ENCODE measurements around the gene TYROBP.
A peak's percentile ranks its signal among the peaks of the same experiment; 100 is the strongest.
"Not testable (repeated sequence)": the region's sequence is repeated elsewhere in the genome, so short reads cannot be mapped to it uniquely, and the experiment has no call there.

Gene TYROBP

GRCh38 chr19:35898499-35898809 lies 9.6 kb downstream of the TYROBP start:
- no peak for TF ChIP-seq CTCF (IDR thresholded peaks at IDR 0.05; ENCODE audit: borderline replicate concordance, insufficient read depth, low read depth, low read length)
- H3K4me3 ChIP-seq (ENCODE audit: low read depth, low read length) = peak overlapping the region; percentile 88

- peak overlapping the region; percentile 88 for H3K4me3 ChIP-seq (ENCODE audit: low read depth, low read length)
- no peak for TF ChIP-seq CTCF (IDR thresholded peaks at IDR 0.05; ENCODE audit: borderline replicate concordance, insufficient read depth, low read depth, low read length)
These were observed 10.2 kb downstream of the TYROBP start for GRCh38 chr19:35897706-35898451.

- no peak overlapping the region for H3K4me3 ChIP-seq (ENCODE audit: low read depth, low read length)
- TF ChIP-seq CTCF (IDR thresholded peaks at IDR 0.05; ENCODE audit: borderline replicate concordance, insufficient read depth, low read depth, low read length) = no peak
These were observed 11.5 kb downstream of the TYROBP start for GRCh38 chr19:35896643-35897040.

GRCh38 chr19:35895911-35896642 lies 12.0 kb downstream of the TYROBP start:
- no peak for TF ChIP-seq CTCF (IDR thresholded peaks at IDR 0.05; ENCODE audit: borderline replicate concordance, insufficient read depth, low read depth, low read length)

GRCh38 chr19:35894342-35894741 lies 13.8 kb downstream of the TYROBP start:
- no peak for TF ChIP-seq CTCF (IDR thresholded peaks at IDR 0.05; ENCODE audit: borderline replicate concordance, insufficient read depth, low read depth, low read length)
- no peak overlapping the region for H3K4me3 ChIP-seq (ENCODE audit: low read depth, low read length)

More at GRCh38 chr19:35895911-35896642, 12.0 kb downstream of the TYROBP start:
- no peak overlapping the region for H3K4me3 ChIP-seq (ENCODE audit: low read depth, low read length)

- H3K4me3 ChIP-seq (ENCODE audit: low read depth, low read length) = not testable (repeated sequence)
These were observed 16.3 kb downstream of the TYROBP start for GRCh38 chr19:35891819-35892218.

GRCh38 chr19:35890113-35890650 lies 17.9 kb downstream of the TYROBP start:
- H3K4me3 ChIP-seq (ENCODE audit: low read depth, low read length) = no peak overlapping the region
- no peak for TF ChIP-seq CTCF (IDR thresholded peaks at IDR 0.05; ENCODE audit: borderline replicate concordance, insufficient read depth, low read depth, low read length)

All from GM12875 (cell line).